ENCODE data around the gene OSBPL2. TPM values are rescaled to one million over a fixed set of nuclear protein-coding genes. Genes with fewer than 3 reads are reported as not detected.

The OSBPL2 gene
- total and polyA plus RNA-seq, 2 donors (not counting 1 experiment from before 2014, with no cell fraction given) = 28.1 to 74.3 TPM

DNA sequence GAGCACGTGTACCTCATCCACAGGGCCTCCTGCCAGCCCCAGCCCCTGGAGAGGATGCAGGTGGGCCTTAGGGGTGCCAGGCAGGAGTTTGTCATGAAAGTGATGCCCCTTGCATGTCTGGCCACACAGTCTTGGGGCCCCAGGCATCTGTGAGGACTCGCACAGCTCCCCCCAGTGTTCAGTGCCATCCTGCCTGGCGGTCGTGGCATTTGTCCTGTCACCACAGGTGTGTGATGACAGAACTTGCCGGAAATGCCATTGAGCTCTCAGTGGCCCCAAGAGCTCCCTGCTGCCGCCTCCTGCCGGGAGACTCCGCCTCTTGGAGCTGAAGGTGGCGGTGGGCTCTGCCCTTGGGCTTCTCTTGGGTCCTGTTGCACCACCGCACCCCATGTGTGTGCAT is 33.9 kb downstream of the OSBPL2 start:
- intact Hi-C loops (cut with micrococcal nuclease) = no loop called here
- ChIA-PET POLR2A (no interaction called here), CTCF (no interaction called here)
- Histone ChIP-seq H2AFZ (ENCODE audit: insufficient read depth, low read depth, low read length, poor library complexity, severe bottlenecking) (no peak overlapping the region), H3K27ac (ENCODE audit: low read length in 2 of 2) (no peak overlapping the region), H3K9ac (ENCODE audit: low read length) (no peak overlapping the region), H3K36me3 (replicated peaks in 1 of 2; ENCODE audit: control extremely low read depth in 1 of 2, control insufficient read depth in 1 of 2, extremely low read depth in 1 of 2, insufficient read depth in 2 of 2, low read length in 1 of 2) (peaks cover 2 to 54% of the 10 kb centered on the region in 2 experiments), H3K79me2 (ENCODE audit: control insufficient read depth, insufficient read depth, low read length) (peaks cover 16% of the 10 kb centered on the region), H3K4me3 (ENCODE audit: control extremely low read depth in 1 of 5, extremely low read depth in 1 of 5, insufficient read depth in 1 of 5, low read depth in 2 of 5, low read length in 4 of 5) (no peak overlapping the region), H4K20me1 (ENCODE audit: control insufficient read depth, insufficient read depth, low read length, poor library complexity, severe bottlenecking) (peaks cover 30% of the 10 kb centered on the region), H3K27me3 (replicated peaks in 1 of 4; ENCODE audit: control extremely low read depth in 1 of 4, control insufficient read depth in 3 of 4, insufficient read depth in 4 of 4, low read length in 3 of 4) (no peaks in the 10 kb centered on the region), H3K9me3 (ENCODE audit: control extremely low read depth in 1 of 3, control insufficient read depth in 2 of 3, insufficient read depth in 1 of 3, low read length in 2 of 3) (no peaks in the 10 kb centered on the region), H3K4me2 (replicated peaks; ENCODE audit: low read depth, low read length, poor library complexity, severe bottlenecking) (no peak overlapping the region), H3K4me1 (ENCODE audit: control insufficient read depth in 2 of 2, insufficient read depth in 2 of 2, low read length in 2 of 2) (peaks cover 15 to 21% of the 10 kb centered on the region in 2 donors)
- Mint-ChIP-seq H3K9me3 (ENCODE audit: insufficient read depth) (no peaks in the 10 kb centered on the region), H3K27me3 (no peaks in the 10 kb centered on the region), H3K4me3 (no peak overlapping the region), H3K4me1 (peaks cover 21% of the 10 kb centered on the region), H3K27ac (no peak overlapping the region)
- DNase-seq = no peak
- ATAC-seq (ENCODE audit: low read depth) = no peak
- WGBS (ENCODE audit: insufficient coverage) = 99% methylated on average over 9 of the region's 10 CpGs
- no peak for TF ChIP-seq EZH2 (IDR thresholded peaks at IDR 0.05; ENCODE audit: borderline replicate concordance, insufficient read depth, low read depth, low read length, poor library complexity, severe bottlenecking)
- TF ChIP-seq, protein P1, sequence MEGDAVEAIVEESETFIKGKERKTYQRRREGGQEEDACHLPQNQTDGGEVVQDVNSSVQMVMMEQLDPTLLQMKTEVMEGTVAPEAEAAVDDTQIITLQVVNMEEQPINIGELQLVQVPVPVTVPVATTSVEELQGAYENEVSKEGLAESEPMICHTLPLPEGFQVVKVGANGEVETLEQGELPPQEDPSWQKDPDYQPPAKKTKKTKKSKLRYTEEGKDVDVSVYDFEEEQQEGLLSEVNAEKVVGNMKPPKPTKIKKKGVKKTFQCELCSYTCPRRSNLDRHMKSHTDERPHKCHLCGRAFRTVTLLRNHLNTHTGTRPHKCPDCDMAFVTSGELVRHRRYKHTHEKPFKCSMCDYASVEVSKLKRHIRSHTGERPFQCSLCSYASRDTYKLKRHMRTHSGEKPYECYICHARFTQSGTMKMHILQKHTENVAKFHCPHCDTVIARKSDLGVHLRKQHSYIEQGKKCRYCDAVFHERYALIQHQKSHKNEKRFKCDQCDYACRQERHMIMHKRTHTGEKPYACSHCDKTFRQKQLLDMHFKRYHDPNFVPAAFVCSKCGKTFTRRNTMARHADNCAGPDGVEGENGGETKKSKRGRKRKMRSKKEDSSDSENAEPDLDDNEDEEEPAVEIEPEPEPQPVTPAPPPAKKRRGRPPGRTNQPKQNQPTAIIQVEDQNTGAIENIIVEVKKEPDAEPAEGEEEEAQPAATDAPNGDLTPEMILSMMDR (IDR thresholded peaks at IDR 0.05) = no peak

DNA sequence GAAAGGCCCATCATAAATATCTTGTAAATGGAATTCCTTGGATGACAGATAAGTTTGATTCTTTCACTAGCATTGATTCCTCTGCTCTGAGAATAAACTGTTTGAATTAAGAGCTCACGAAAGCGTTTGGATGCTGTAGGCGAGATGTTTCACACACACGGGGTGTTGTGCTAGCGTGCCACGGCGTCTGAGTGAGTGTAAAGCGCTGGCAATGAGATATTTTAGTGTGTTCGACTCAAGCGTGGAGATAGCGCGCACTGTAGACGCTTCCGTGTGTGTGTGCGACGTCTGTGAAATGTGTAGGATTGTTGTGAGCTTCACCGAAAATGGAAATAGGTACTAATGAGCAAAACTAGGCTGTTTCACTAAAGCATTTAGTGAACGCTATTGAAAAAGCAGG is 35.1 kb downstream of the OSBPL2 start:
- H3K27me3 Mint-ChIP-seq = no peaks in the 10 kb centered on the region
- Histone ChIP-seq H3K36me3 (replicated peaks in 1 of 2; ENCODE audit: control extremely low read depth in 1 of 2, control insufficient read depth in 1 of 2, extremely low read depth in 1 of 2, insufficient read depth in 2 of 2, low read length in 1 of 2) (peaks cover 2 to 51% of the 10 kb centered on the region in 2 experiments), H3K9ac (ENCODE audit: low read length) (no peak overlapping the region), H3K27me3 (replicated peaks in 1 of 4; ENCODE audit: control extremely low read depth in 1 of 4, control insufficient read depth in 3 of 4, insufficient read depth in 4 of 4, low read length in 3 of 4) (no peaks in the 10 kb centered on the region), H4K20me1 (ENCODE audit: control insufficient read depth, insufficient read depth, low read length, poor library complexity, severe bottlenecking) (peaks cover 36% of the 10 kb centered on the region), H3K4me3 (ENCODE audit: control extremely low read depth in 1 of 5, extremely low read depth in 1 of 5, insufficient read depth in 1 of 5, low read depth in 2 of 5, low read length in 4 of 5) (no peak overlapping the region), H3K79me2 (ENCODE audit: control insufficient read depth, insufficient read depth, low read length) (peaks cover 16% of the 10 kb centered on the region), H3K4me2 (replicated peaks; ENCODE audit: low read depth, low read length, poor library complexity, severe bottlenecking) (no peak overlapping the region), H2AFZ (ENCODE audit: insufficient read depth, low read depth, low read length, poor library complexity, severe bottlenecking) (no peak overlapping the region), H3K9me3 (ENCODE audit: control extremely low read depth in 1 of 3, control insufficient read depth in 2 of 3, insufficient read depth in 1 of 3, low read length in 2 of 3) (no peaks in the 10 kb centered on the region), H3K4me1 (ENCODE audit: control insufficient read depth in 2 of 2, insufficient read depth in 2 of 2, low read length in 2 of 2) (peaks cover 15 to 21% of the 10 kb centered on the region in 2 donors), H3K27ac (ENCODE audit: low read length in 2 of 2) (no peak overlapping the region)
- TF ChIP-seq, protein P1 (IDR thresholded peaks at IDR 0.05) = no peak
- no peak for TF ChIP-seq EZH2 (IDR thresholded peaks at IDR 0.05; ENCODE audit: borderline replicate concordance, insufficient read depth, low read depth, low read length, poor library complexity, severe bottlenecking)
- ChIA-PET POLR2A (no interaction called here), CTCF (no interaction called here)
- DNase-seq (no peak), ATAC-seq (ENCODE audit: low read depth) (no peak)
- WGBS (ENCODE audit: insufficient coverage) = 99% methylated on average over 18 of the region's 18 CpGs
- intact Hi-C loops (cut with micrococcal nuclease) = no loop called here
- no peak overlapping the region for H3K4me3 Mint-ChIP-seq
- H3K27ac Mint-ChIP-seq = peak overlapping the region; percentile 66
- no peaks in the 10 kb centered on the region for H3K9me3 Mint-ChIP-seq (ENCODE audit: insufficient read depth)
- peaks cover 21% of the 10 kb centered on the region for H3K4me1 Mint-ChIP-seq
